Hepatocyte (in vitro differentiated cells): ENCODE data around the gene GRIN3A. TPM values are rescaled to one million over a fixed set of nuclear protein-coding genes. Genes with fewer than 3 reads are reported as not detected.
A peak's percentile ranks its signal among the peaks of the same experiment; 100 is the strongest.

Experiments used
- DNase-seq: peaks from one replicate; pipeline ENCODE4 v3.0.0-alpha.2; 2016; ENCODE audit warnings: low spot score
- H2AFZ ChIP-seq: fragments of 200-600 bp; sonication (generic); 2 replicates; pipeline ENCODE4 v1.6.0; 2016; ENCODE audit warnings: antibody characterized with exemption, mild to moderate bottlenecking
- H3K27ac ChIP-seq: fragments of 200-600 bp; sonication (generic); 2 replicates; pipeline ENCODE4 v1.5.1; 2016; ENCODE audit warnings: mild to moderate bottlenecking
- H3K27me3 ChIP-seq: fragments of 200-600 bp; sonication (generic); 2 replicates; pipeline ENCODE4 v1.6.1; 2016
- H3K36me3 ChIP-seq: fragments of 200-600 bp; sonication (generic); replicated peaks from 2 replicates; pipeline ENCODE4 v1.5.1; 2016; ENCODE audit warnings: low read depth; ENCODE audit not compliant: insufficient read depth
- H3K4me1 ChIP-seq: fragments of 200-600 bp; sonication (generic); 2 replicates; pipeline ENCODE4 v1.5.1; 2016; ENCODE audit warnings: mild to moderate bottlenecking, moderate library complexity; ENCODE audit not compliant: insufficient read depth
- H3K4me2 ChIP-seq: fragments of 200-600 bp; sonication (generic); 2 replicates; pipeline ENCODE4 v1.6.0; 2016
- H3K4me3 ChIP-seq: fragments of 200-600 bp; sonication (generic); 2 replicates; pipeline ENCODE4 v1.5.1; 2016; ENCODE audit warnings: mild to moderate bottlenecking
- H3K79me2 ChIP-seq: fragments of 200-600 bp; sonication (generic); 2 replicates; pipeline ENCODE4 v1.6.0; 2017; ENCODE audit warnings: mild to moderate bottlenecking
- H3K9me2 ChIP-seq: fragments of 200-600 bp; sonication (generic); replicated peaks from 2 replicates; pipeline ENCODE4 v1.6.0; 2017; ENCODE audit warnings: mild to moderate bottlenecking; ENCODE audit not compliant: insufficient read depth
- H3K9me3 ChIP-seq: fragments of 200-600 bp; sonication (generic); 2 replicates; pipeline ENCODE4 v1.5.1; 2016; ENCODE audit warnings: low read depth, mild to moderate bottlenecking
- H4K20me1 ChIP-seq: fragments of 200-600 bp; sonication (generic); 2 replicates; pipeline ENCODE4 v1.6.0; 2016; ENCODE audit warnings: mild to moderate bottlenecking; ENCODE audit not compliant: insufficient read depth, poor library complexity, severe bottlenecking
- CTCF ChIP-seq: fragments of 200-600 bp; sonication (generic); IDR thresholded peaks from 2 replicates; pipeline ENCODE4 v1.5.1; 2016; ENCODE audit warnings: antibody characterized with exemption, mild to moderate bottlenecking; ENCODE audit not compliant: poor library complexity
- EZH2 ChIP-seq: fragments of 200-600 bp; sonication (generic); IDR thresholded peaks from 2 replicates; pipeline ENCODE4 v1.6.1; 2016; ENCODE audit warnings: antibody characterized with exemption, mild to moderate bottlenecking, borderline replicate concordance
- EZH2phosphoT487 ChIP-seq: fragments of 200-600 bp; sonication (generic); IDR thresholded peaks from one replicate; pipeline ENCODE4 v1.6.1; 2018; ENCODE audit warnings: antibody characterized with exemption, mild to moderate bottlenecking, low read depth, moderate library complexity; ENCODE audit not compliant: unreplicated experiment, severe bottlenecking
- WGBS: methylation state at CpG from one replicate; pipeline ENCODE4 v1.1.6; 2016; ENCODE audit warnings: low lambda C conversion rate; ENCODE audit errors: missing lambda C conversion rate; 5-methylcytosine and 5-hydroxymethylcytosine counted together
- polyA plus RNA-seq: library from polyadenylated mRNA; unstranded; fragments of >200 nt; fragmentation: Nextera tagmentation; extraction: Ambion mirVana; gene quantifications from 2 replicates; pipeline ENCODE4 v1.2.1, GENCODE V29; 2016
- total RNA-seq: library from RNA; depleted of rRNA; stranded (reverse); fragments of >200 nt; gene quantifications from 2 replicates; pipeline ENCODE4 v1.2.3, GENCODE V29; 2014

Gene GRIN3A
- total and polyA plus RNA-seq, 2 experiments from 2014 or later, result 0.10 TPM; not detected in 1

- Histone ChIP-seq H2AFZ (no peak overlapping the region), H3K9me3 (no peaks in the 10 kb centered on the region), H3K4me3 (no peak overlapping the region), H3K9me2 (no peaks in the 10 kb centered on the region), H3K27me3 (no peaks in the 10 kb centered on the region), H3K79me2 (no peaks in the 10 kb centered on the region), H3K4me2 (no peak overlapping the region), H4K20me1 (no peaks in the 10 kb centered on the region), H3K36me3 (no peaks in the 10 kb centered on the region), H3K27ac (no peak overlapping the region), H3K4me1 (no peaks in the 10 kb centered on the region)
- DNase-seq, result peak; percentile 27
- TF ChIP-seq EZH2 (no peak), CTCF (peak; percentile 43)
- 58% methylated on average over 10 of the region's 10 CpGs for WGBS
Observed at GRCh38 chr9:101711330-101711941, 27.0 kb downstream of the GRIN3A start.

- no peak overlapping the region for H3K4me2 ChIP-seq
- peaks cover 6% of the 10 kb centered on the region for H3K4me1 ChIP-seq
- no peaks in the 10 kb centered on the region for H3K9me3 ChIP-seq
- WGBS, result 79% methylated on average over 2 of the region's 2 CpGs
- no peak overlapping the region for H2AFZ ChIP-seq
- no peaks in the 10 kb centered on the region for H3K9me2 ChIP-seq
- no peak for DNase-seq
- no peak overlapping the region for H3K4me3 ChIP-seq
- TF ChIP-seq EZH2 (no peak), CTCF (no peak), EZH2phosphoT487 (no peak)
- H3K27ac ChIP-seq, result no peak overlapping the region
- H3K36me3 ChIP-seq, result no peaks in the 10 kb centered on the region
- no peaks in the 10 kb centered on the region for H3K79me2 ChIP-seq
- H4K20me1 ChIP-seq, result no peaks in the 10 kb centered on the region
- no peaks in the 10 kb centered on the region for H3K27me3 ChIP-seq
Observed at GRCh38 chr9:101708855-101709254, 29.6 kb downstream of the GRIN3A start.

GRCh38 chr9:101707721-101708120 lies 30.7 kb downstream of the GRIN3A start:
- DNase-seq, result no peak
- Histone ChIP-seq H3K9me3 (no peaks in the 10 kb centered on the region), H3K27ac (no peak overlapping the region), H3K27me3 (no peaks in the 10 kb centered on the region), H3K9me2 (no peaks in the 10 kb centered on the region), H3K4me1 (peaks cover 6% of the 10 kb centered on the region), H2AFZ (no peak overlapping the region), H3K79me2 (no peaks in the 10 kb centered on the region), H3K4me2 (no peak overlapping the region), H3K36me3 (no peaks in the 10 kb centered on the region), H3K4me3 (no peak overlapping the region), H4K20me1 (no peaks in the 10 kb centered on the region)
- WGBS, result 70% methylated on average over 3 of the region's 3 CpGs
- TF ChIP-seq CTCF (no peak), EZH2phosphoT487 (no peak), EZH2 (no peak)

GRCh38 chr9:101706997-101707396 lies 31.4 kb downstream of the GRIN3A start:
- Histone ChIP-seq H3K9me3 (no peaks in the 10 kb centered on the region), H3K79me2 (no peaks in the 10 kb centered on the region), H2AFZ (no peak overlapping the region), H3K27me3 (no peaks in the 10 kb centered on the region), H3K27ac (peak overlapping the region; percentile 35), H3K36me3 (no peaks in the 10 kb centered on the region), H3K4me2 (peak overlapping the region; percentile 5), H3K9me2 (no peaks in the 10 kb centered on the region), H4K20me1 (no peaks in the 10 kb centered on the region), H3K4me3 (no peak overlapping the region), H3K4me1 (peaks cover 6% of the 10 kb centered on the region)
- TF ChIP-seq EZH2phosphoT487, result no peak
- TF ChIP-seq EZH2, result no peak
- TF ChIP-seq CTCF, result no peak
- no peak for DNase-seq
- 65% methylated on average over 2 of the region's 2 CpGs for whole genome bisulfite sequencing
